ENCODE data around the gene DCK. TPM values are rescaled to one million over a fixed set of nuclear protein-coding genes. Genes with fewer than 3 reads are reported as not detected.
A peak's percentile ranks its signal among the peaks of the same experiment; 100 is the strongest.

The DCK gene
- total RNA-seq, 1 experiment from 2014 or later = 13.7 TPM

DNA sequence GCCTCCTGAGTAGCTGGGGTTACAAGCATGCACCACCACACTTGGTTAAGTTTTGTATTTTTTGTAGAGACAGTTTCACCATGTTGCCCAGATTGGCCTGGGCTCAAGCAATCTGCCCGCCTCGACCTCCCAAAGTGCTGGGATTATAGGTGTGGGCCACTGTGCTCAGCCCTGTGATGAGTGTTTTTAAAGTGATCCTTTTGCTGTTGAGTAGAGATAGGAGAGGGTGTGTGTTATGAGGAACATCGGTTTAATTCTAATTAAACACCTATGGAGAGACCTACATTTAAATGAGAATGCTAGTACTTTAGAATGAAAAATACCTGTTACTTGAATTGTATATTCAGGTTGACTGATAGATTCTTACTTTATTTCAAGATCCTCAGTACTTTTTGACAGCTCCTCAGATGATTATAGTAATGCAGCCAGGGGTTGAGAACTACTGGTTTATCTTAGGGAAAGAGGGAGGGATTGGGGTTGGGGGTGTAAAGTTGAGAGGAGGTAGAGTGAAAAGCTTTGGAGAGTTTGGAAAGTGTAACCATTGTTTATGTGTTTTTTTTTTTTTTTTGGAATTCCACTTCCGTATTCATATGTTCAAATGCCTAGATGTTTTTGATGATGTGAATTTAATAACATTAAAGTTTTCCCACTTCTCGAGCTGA, 36.8 kb upstream of the DCK start:
- Mint-ChIP-seq H3K27ac (peak overlapping the region; percentile 41 to 96 (median 81); a peak in 6 of 7 replicates), H3K9me3 (no peaks in the 10 kb centered on the region), H3K4me3 (peak overlapping the region in 1 of 2 experiments; percentile 15; a peak in 1 of 5 replicates), H3K4me1 (peaks cover 12 to 20% of the 10 kb centered on the region in 2 experiments), H3K36me3 (ENCODE audit: insufficient read depth in 1 of 3, low read depth in 3 of 3) (peaks cover 0 to 9% (median 2%) of the 10 kb centered on the region in 3 experiments; a peak in 4 of 7 replicates), H3K27me3 (ENCODE audit: low read depth) (no peaks in the 10 kb centered on the region)
- no peak overlapping the region for H4K91ac ChIP-seq (ENCODE audit: insufficient read length, low read depth, low read length)
- H2AK5ac ChIP-seq (ENCODE audit: insufficient read length, low read length) = no peak overlapping the region
- H3K18ac ChIP-seq (ENCODE audit: insufficient read length, low read depth, low read length) = no peak overlapping the region
- no peak overlapping the region for H2AFZ ChIP-seq (ENCODE audit: low read length)
- H3K23ac ChIP-seq (ENCODE audit: insufficient read length, low read depth, low read length) = no peak overlapping the region
- DNase-seq = no peak
- no peak overlapping the region for H4K5ac ChIP-seq (ENCODE audit: insufficient read length, low read depth, low read length)
- TF ChIP-seq, protein P1, sequence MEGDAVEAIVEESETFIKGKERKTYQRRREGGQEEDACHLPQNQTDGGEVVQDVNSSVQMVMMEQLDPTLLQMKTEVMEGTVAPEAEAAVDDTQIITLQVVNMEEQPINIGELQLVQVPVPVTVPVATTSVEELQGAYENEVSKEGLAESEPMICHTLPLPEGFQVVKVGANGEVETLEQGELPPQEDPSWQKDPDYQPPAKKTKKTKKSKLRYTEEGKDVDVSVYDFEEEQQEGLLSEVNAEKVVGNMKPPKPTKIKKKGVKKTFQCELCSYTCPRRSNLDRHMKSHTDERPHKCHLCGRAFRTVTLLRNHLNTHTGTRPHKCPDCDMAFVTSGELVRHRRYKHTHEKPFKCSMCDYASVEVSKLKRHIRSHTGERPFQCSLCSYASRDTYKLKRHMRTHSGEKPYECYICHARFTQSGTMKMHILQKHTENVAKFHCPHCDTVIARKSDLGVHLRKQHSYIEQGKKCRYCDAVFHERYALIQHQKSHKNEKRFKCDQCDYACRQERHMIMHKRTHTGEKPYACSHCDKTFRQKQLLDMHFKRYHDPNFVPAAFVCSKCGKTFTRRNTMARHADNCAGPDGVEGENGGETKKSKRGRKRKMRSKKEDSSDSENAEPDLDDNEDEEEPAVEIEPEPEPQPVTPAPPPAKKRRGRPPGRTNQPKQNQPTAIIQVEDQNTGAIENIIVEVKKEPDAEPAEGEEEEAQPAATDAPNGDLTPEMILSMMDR (conservative IDR thresholded peaks at IDR 0.05) = no peak
- H3K4ac ChIP-seq (ENCODE audit: low read depth, low read length) = no peak overlapping the region
- no peaks in the 10 kb centered on the region for H3K9me3 ChIP-seq (ENCODE audit: control insufficient read depth, low read depth, low read length)
- no peak overlapping the region for H2BK5ac ChIP-seq (ENCODE audit: insufficient read length, low read length)
- H3K14ac ChIP-seq (ENCODE audit: insufficient read depth, low read length) = no peak overlapping the region; the same call in 1 of the 2 replicates
- H2BK12ac ChIP-seq (ENCODE audit: insufficient read length, low read depth, low read length) = no peak overlapping the region
- H2BK120ac ChIP-seq (ENCODE audit: low read depth, low read length, poor library complexity, severe bottlenecking) = no peak overlapping the region
- no peak overlapping the region for H3K27ac ChIP-seq (ENCODE audit: insufficient read length, low read depth, low read length)
- no peak overlapping the region for H3K4me2 ChIP-seq (ENCODE audit: insufficient read depth, insufficient read length, low read length)
- no peaks in the 10 kb centered on the region for H4K20me1 ChIP-seq (ENCODE audit: control insufficient read depth, insufficient read depth, insufficient read length)
- no peak overlapping the region for H3K9ac ChIP-seq (ENCODE audit: extremely low read depth, insufficient read length, low read length)
- WGBS (ENCODE audit: extremely low coverage, insufficient read length, low lambda C conversion rate) = no CpG with 5 or more reads among the region's 5 CpGs
- no peaks in the 10 kb centered on the region for H3K27me3 ChIP-seq (ENCODE audit: insufficient read depth, low read length)
- no peaks in the 10 kb centered on the region for H3K23me2 ChIP-seq (ENCODE audit: insufficient read length, low read depth, low read length, poor library complexity, severe bottlenecking)
- H3K56ac ChIP-seq (ENCODE audit: insufficient read length, low read depth, low read length) = no peak overlapping the region
- no peak overlapping the region for H2BK20ac ChIP-seq (ENCODE audit: low read depth, low read length, poor library complexity, severe bottlenecking)
- H3K79me2 ChIP-seq (ENCODE audit: insufficient read depth, low read length) = no peaks in the 10 kb centered on the region
- H3K4me1 ChIP-seq (ENCODE audit: insufficient read depth, low read length) = peaks cover 4% of the 10 kb centered on the region; the same call in 1 of the 2 replicates
- H2BK15ac ChIP-seq (ENCODE audit: low read depth, low read length) = no peak overlapping the region
- no peak overlapping the region for H3T11ph ChIP-seq (ENCODE audit: low read length)
- peaks cover 3% of the 10 kb centered on the region for H3K79me1 ChIP-seq (ENCODE audit: insufficient read depth, low read depth, low read length, poor library complexity, severe bottlenecking)
- no peak overlapping the region for H4K8ac ChIP-seq (replicated peaks; ENCODE audit: insufficient read length, low read depth, low read length)

All from H9 (cell line).